ENCODE measurements around the gene MGAT4B.

Gene MGAT4B

GRCh38 chr5:179768326-179769085 lies 38.2 kb downstream of the MGAT4B start:
- DNase-seq = no peak

GRCh38 chr5:179767496-179768100 lies 39.1 kb downstream of the MGAT4B start:
- no peak for DNase-seq

- no peak for DNase-seq
These were observed 39.8 kb downstream of the MGAT4B start for GRCh38 chr5:179766726-179767455.

- DNase-seq = peak; percentile 38
These were observed 40.5 kb downstream of the MGAT4B start for GRCh38 chr5:179766021-179766725.

GRCh38 chr5:179765400-179765799 lies 41.3 kb downstream of the MGAT4B start:
- peak; percentile 86 for DNase-seq

- no peak for DNase-seq
These were observed 42.6 kb downstream of the MGAT4B start for GRCh38 chr5:179764056-179764455.

GRCh38 chr5:179763215-179763945 lies 43.3 kb downstream of the MGAT4B start:
- peak; percentile 86 for DNase-seq

GRCh38 chr5:179762781-179763176 lies 43.9 kb downstream of the MGAT4B start:
- peak; percentile 57 for DNase-seq

GRCh38 chr5:179762079-179762780 lies 44.4 kb downstream of the MGAT4B start:
- DNase-seq = peak; percentile 54

- DNase-seq = no peak
These were observed 46.8 kb downstream of the MGAT4B start for GRCh38 chr5:179759581-179760551.

- no peak for DNase-seq
These were observed 47.7 kb downstream of the MGAT4B start for GRCh38 chr5:179758955-179759354.

- DNase-seq = no peak
These were observed 51.6 kb downstream of the MGAT4B start for GRCh38 chr5:179755022-179755421.

GRCh38 chr5:179753971-179754370 lies 52.7 kb downstream of the MGAT4B start:
- DNase-seq = no peak

- DNase-seq = no peak
These were observed 56.7 kb downstream of the MGAT4B start for GRCh38 chr5:179749857-179750508.

- DNase-seq = no peak
These were observed 58.9 kb downstream of the MGAT4B start for GRCh38 chr5:179747811-179748210.

Data from fibroblast of upper back skin (primary cell).